ENCODE data around the gene ZNF524. TPM values are rescaled to one million over a fixed set of nuclear protein-coding genes. Genes with fewer than 3 reads are reported as not detected.

Gene ZNF524
- polyA plus RNA-seq, 2 of the 4 experiments (the other 2 are of a cell fraction), result 6.4 to 9.7 TPM

DNA sequence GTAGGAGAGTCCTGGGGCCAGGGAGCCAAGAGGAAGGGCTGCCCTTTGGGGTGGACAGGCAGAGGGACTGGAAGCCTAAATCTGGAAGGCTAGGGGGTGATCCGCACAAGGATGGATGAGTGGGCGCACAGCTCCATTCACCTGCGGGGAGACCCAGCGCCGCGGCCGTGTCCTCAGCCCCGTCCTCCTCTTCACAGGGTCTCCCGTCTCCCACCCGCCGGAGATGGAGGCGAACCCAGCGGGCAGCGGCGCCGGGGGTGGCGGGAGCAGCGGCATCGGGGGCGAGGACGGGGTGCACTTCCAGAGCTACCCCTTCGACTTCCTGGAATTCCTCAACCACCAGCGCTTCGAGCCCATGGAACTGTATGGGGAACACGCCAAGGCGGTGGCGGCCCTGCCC, 13.3 kb downstream of the ZNF524 start:
- CTCF ChIA-PET, result interaction anchor here (1.5 to 16.7 kb wide), 4 partner anchors 9 to 146 kb away, joined by 8 to 348 read pairs (median 80); partner anchors contain the start of gene ZNF784

DNA sequence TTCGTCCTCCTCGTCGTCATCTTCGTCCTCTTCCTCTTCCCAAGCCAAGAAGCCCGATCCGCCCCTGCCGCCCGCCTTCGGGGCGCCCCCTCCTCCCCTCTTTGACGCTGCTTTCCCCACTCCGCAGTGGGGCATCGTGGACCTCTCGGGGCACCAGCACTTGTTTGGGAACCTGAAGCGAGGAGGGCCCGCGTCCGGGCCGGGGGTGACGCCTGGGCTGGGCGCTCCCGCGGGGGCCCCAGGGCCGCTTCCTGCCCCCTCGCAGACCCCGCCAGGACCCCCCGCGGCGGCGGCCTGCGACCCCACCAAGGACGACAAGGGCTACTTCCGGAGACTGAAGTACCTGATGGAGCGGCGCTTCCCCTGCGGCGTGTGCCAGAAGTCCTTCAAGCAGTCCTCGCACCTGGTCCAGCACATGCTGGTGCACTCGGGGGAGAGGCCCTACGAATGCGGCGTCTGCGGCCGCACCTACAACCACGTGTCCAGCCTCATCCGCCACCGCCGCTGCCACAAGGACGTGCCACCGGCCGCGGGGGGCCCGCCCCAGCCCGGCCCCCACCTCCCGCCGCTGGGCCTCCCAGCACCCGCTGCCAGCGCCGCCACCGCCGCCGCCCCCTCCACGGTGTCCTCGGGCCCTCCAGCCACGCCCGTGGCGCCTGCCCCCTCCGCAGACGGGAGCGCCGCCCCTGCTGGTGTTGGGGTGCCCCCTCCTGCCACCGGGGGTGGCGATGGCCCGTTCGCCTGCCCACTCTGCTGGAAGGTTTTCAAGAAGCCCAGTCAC, 14.0 kb downstream of the ZNF524 start:
- POLR2A ChIA-PET, result no interaction called here
- Histone ChIP-seq H3K4me3 (no peak overlapping the region), H3K4me2 (no peak overlapping the region), H3K27ac (no peak overlapping the region), H3K9me3 (no peaks in the 10 kb centered on the region), H3K4me1 (no peaks in the 10 kb centered on the region)
- DNase-seq (ENCODE audit: low read depth in 1 of 2, low spot score in 1 of 2) (no peak), FAIRE-seq (no peak), ATAC-seq (no peak)
- CTCF ChIA-PET, result interaction anchor here (1.5 to 2.3 kb wide), 2 partner anchors 8 to 17 kb away, joined by 8 to 13 read pairs; no protein-coding TSS in a partner anchor
- WGBS (ENCODE audit: missing lambda C conversion rate), result 92% methylated on average over 64 of the region's 75 CpGs
- TF ChIP-seq MAZ (IDR thresholded peaks at IDR 0.05; ENCODE audit: borderline replicate concordance, low read depth, low read length) (no peak), GATA3 (IDR thresholded peaks at IDR 0.05; ENCODE audit: borderline replicate concordance) (no peak), CBX8 (IDR thresholded peaks at IDR 0.05) (no peak), CHD2 (IDR thresholded peaks at IDR 0.05; ENCODE audit: low read length, partially characterized antibody) (no peak), HDAC2 (IDR thresholded peaks at IDR 0.05) (no peak), MYC (IDR thresholded peaks at IDR 0.05; ENCODE audit: borderline replicate concordance, low read length) (no peak), POLR2AphosphoS2 (conservative IDR thresholded peaks at IDR 0.05; ENCODE audit: low read length) (no peak), RFX5 (IDR thresholded peaks at IDR 0.05) (no peak), RAD21 (conservative IDR thresholded peaks at IDR 0.05 in 1 of 2, IDR thresholded peaks at IDR 0.05 in 1 of 2) (no peak)
- TF ChIP-seq, protein P1, sequence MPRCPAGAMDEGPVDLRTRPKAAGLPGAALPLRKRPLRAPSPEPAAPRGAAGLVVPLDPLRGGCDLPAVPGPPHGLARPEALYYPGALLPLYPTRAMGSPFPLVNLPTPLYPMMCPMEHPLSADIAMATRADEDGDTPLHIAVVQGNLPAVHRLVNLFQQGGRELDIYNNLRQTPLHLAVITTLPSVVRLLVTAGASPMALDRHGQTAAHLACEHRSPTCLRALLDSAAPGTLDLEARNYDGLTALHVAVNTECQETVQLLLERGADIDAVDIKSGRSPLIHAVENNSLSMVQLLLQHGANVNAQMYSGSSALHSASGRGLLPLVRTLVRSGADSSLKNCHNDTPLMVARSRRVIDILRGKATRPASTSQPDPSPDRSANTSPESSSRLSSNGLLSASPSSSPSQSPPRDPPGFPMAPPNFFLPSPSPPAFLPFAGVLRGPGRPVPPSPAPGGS (IDR thresholded peaks at IDR 0.05), result no peak

More for the DNA sequence above, 13.3 kb downstream of the ZNF524 start:
- no peak overlapping the region for H3K4me3 ChIP-seq
- no peak overlapping the region for H3K4me2 ChIP-seq
- no peaks in the 10 kb centered on the region for H3K9me3 ChIP-seq
- DNase-seq (ENCODE audit: low read depth in 1 of 2, low spot score in 1 of 2), result no peak
- no peak overlapping the region for H3K27ac ChIP-seq
- no peaks in the 10 kb centered on the region for H3K4me1 ChIP-seq
- POLR2A ChIA-PET, result interaction anchor here (0.7 kb wide), 1 partner anchor 11 kb away, joined by 3 read pairs; the partner anchor contains the start of gene ZNF784
- ATAC-seq, result no peak
- 96% methylated on average over 27 of the region's 27 CpGs for WGBS (ENCODE audit: missing lambda C conversion rate)
- TF ChIP-seq, protein P2, sequence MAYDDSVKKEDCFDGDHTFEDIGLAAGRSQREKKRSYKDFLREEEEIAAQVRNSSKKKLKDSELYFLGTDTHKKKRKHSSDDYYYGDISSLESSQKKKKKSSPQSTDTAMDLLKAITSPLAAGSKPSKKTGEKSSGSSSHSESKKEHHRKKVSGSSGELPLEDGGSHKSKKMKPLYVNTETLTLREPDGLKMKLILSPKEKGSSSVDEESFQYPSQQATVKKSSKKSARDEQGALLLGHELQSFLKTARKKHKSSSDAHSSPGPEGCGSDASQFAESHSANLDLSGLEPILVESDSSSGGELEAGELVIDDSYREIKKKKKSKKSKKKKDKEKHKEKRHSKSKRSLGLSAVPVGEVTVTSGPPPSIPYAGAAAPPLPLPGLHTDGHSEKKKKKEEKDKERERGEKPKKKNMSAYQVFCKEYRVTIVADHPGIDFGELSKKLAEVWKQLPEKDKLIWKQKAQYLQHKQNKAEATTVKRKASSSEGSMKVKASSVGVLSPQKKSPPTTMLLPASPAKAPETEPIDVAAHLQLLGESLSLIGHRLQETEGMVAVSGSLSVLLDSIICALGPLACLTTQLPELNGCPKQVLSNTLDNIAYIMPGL (CRISPR knock-in tag; IDR thresholded peaks at IDR 0.05; ENCODE audit: borderline replicate concordance), result no peak
- TF ChIP-seq KDM1A (IDR thresholded peaks at IDR 0.05; ENCODE audit: low read depth) (no peak), HDAC2 (IDR thresholded peaks at IDR 0.05) (no peak), TFCP2L1 (CRISPR knock-in tag; IDR thresholded peaks at IDR 0.05) (no peak), RARB (CRISPR knock-in tag; IDR thresholded peaks at IDR 0.05) (no peak)
- no peak for FAIRE-seq

DNA sequence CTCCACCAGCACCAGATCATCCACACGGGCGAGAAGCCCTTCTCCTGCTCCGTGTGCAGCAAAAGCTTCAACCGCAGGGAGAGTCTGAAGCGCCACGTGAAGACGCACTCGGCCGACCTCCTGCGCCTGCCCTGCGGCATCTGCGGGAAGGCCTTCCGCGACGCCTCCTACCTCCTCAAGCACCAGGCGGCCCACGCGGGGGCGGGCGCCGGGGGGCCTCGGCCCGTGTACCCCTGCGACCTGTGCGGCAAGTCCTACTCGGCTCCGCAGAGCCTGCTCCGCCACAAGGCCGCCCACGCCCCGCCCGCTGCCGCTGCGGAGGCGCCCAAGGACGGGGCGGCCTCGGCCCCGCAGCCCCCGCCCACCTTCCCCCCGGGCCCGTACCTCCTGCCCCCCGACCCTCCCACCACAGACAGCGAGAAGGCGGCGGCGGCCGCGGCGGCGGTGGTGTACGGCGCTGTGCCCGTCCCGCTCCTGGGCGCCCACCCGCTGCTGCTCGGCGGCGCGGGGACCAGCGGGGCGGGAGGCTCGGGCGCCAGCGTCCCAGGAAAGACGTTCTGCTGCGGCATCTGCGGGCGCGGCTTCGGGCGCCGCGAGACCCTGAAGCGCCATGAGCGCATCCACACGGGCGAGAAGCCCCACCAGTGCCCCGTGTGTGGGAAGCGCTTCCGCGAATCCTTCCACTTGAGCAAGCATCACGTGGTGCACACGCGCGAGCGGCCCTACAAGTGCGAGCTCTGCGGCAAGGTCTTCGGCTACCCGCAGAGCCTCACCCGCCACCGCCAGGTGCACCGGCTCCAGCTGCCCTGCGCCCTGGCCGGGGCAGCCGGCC, 14.8 kb downstream of the ZNF524 start:
- ATAC-seq (no peak), FAIRE-seq (no peak)
- CTCF ChIA-PET, result interaction anchor here (1.1 to 24.9 kb wide), 6 partner anchors 8 to 147 kb away, joined by 3 to 363 read pairs (median 5); no protein-coding TSS in a partner anchor
- TF ChIP-seq TFCP2L1 (CRISPR knock-in tag; IDR thresholded peaks at IDR 0.05), result no peak
- TF ChIP-seq EHMT2 (IDR thresholded peaks at IDR 0.05; ENCODE audit: low read depth), result no peak
- TF ChIP-seq, protein P3, sequence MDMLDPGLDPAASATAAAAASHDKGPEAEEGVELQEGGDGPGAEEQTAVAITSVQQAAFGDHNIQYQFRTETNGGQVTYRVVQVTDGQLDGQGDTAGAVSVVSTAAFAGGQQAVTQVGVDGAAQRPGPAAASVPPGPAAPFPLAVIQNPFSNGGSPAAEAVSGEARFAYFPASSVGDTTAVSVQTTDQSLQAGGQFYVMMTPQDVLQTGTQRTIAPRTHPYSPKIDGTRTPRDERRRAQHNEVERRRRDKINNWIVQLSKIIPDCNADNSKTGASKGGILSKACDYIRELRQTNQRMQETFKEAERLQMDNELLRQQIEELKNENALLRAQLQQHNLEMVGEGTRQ (IDR thresholded peaks at IDR 0.05), result no peak
- no peak for TF ChIP-seq CEBPB (IDR thresholded peaks at IDR 0.05)
- no peak for TF ChIP-seq SREBF2 (IDR thresholded peaks at IDR 0.05)
- TF ChIP-seq EP300 (IDR thresholded peaks at IDR 0.05), result no peak
- TF ChIP-seq RFX5 (IDR thresholded peaks at IDR 0.05), result no peak
- TF ChIP-seq, protein P4, sequence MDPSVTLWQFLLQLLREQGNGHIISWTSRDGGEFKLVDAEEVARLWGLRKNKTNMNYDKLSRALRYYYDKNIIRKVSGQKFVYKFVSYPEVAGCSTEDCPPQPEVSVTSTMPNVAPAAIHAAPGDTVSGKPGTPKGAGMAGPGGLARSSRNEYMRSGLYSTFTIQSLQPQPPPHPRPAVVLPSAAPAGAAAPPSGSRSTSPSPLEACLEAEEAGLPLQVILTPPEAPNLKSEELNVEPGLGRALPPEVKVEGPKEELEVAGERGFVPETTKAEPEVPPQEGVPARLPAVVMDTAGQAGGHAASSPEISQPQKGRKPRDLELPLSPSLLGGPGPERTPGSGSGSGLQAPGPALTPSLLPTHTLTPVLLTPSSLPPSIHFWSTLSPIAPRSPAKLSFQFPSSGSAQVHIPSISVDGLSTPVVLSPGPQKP (IDR thresholded peaks at IDR 0.05; ENCODE audit: low read depth, low read length), result no peak
- TF ChIP-seq, protein P5, sequence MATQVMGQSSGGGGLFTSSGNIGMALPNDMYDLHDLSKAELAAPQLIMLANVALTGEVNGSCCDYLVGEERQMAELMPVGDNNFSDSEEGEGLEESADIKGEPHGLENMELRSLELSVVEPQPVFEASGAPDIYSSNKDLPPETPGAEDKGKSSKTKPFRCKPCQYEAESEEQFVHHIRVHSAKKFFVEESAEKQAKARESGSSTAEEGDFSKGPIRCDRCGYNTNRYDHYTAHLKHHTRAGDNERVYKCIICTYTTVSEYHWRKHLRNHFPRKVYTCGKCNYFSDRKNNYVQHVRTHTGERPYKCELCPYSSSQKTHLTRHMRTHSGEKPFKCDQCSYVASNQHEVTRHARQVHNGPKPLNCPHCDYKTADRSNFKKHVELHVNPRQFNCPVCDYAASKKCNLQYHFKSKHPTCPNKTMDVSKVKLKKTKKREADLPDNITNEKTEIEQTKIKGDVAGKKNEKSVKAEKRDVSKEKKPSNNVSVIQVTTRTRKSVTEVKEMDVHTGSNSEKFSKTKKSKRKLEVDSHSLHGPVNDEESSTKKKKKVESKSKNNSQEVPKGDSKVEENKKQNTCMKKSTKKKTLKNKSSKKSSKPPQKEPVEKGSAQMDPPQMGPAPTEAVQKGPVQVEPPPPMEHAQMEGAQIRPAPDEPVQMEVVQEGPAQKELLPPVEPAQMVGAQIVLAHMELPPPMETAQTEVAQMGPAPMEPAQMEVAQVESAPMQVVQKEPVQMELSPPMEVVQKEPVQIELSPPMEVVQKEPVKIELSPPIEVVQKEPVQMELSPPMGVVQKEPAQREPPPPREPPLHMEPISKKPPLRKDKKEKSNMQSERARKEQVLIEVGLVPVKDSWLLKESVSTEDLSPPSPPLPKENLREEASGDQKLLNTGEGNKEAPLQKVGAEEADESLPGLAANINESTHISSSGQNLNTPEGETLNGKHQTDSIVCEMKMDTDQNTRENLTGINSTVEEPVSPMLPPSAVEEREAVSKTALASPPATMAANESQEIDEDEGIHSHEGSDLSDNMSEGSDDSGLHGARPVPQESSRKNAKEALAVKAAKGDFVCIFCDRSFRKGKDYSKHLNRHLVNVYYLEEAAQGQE (IDR thresholded peaks at IDR 0.05), result no peak
- TF ChIP-seq POLR2AphosphoS2 (conservative IDR thresholded peaks at IDR 0.05; ENCODE audit: low read length), result no peak
- TF ChIP-seq FOSB (CRISPR knock-in tag; IDR thresholded peaks at IDR 0.05), result no peak

More for the DNA sequence above, 14.8 kb downstream of the ZNF524 start:
- Histone ChIP-seq H3K27ac (no peak overlapping the region), H3K4me2 (no peak overlapping the region), H3K4me3 (no peak overlapping the region), H3K9me3 (no peaks in the 10 kb centered on the region), H3K4me1 (no peaks in the 10 kb centered on the region)
- 95% methylated on average over 83 of the region's 98 CpGs for WGBS (ENCODE audit: missing lambda C conversion rate)
- POLR2A ChIA-PET, result no interaction called here
- no peak for DNase-seq (ENCODE audit: low read depth in 1 of 2, low spot score in 1 of 2)

Data from A549 (cell line).